OCI-LY7 (cell line): ENCODE data around the gene SLC44A4.

Source experiments
- CTCF ChIP-seq: fragments of 200-600 bp; sonication (generic); conservative IDR thresholded peaks from 2 replicates; pipeline ENCODE4 v1.5.1; 2014; ENCODE audit warnings: mild to moderate bottlenecking, antibody characterized with exemption, low read length, moderate library complexity, mixed read lengths
- EZH2phosphoT487 ChIP-seq: fragments of 200-600 bp; sonication (generic); IDR thresholded peaks from 2 replicates; pipeline ENCODE4 v1.6.1; 2018; ENCODE audit warnings: low read depth, borderline replicate concordance, mild to moderate bottlenecking, mixed run types, antibody characterized with exemption, low read length, moderate library complexity, mixed read lengths

- TF ChIP-seq EZH2phosphoT487: no peak
- no peak for TF ChIP-seq CTCF
Observed at GRCh38 chr6:31819871-31820299, 58.9 kb downstream of the SLC44A4 start.
